ENCODE data around the gene SLC22A31.
"Not testable (repeated sequence)": the region's sequence is repeated elsewhere in the genome, so short reads cannot be mapped to it uniquely, and the experiment has no call there.

SLC22A31 gene

DNA sequence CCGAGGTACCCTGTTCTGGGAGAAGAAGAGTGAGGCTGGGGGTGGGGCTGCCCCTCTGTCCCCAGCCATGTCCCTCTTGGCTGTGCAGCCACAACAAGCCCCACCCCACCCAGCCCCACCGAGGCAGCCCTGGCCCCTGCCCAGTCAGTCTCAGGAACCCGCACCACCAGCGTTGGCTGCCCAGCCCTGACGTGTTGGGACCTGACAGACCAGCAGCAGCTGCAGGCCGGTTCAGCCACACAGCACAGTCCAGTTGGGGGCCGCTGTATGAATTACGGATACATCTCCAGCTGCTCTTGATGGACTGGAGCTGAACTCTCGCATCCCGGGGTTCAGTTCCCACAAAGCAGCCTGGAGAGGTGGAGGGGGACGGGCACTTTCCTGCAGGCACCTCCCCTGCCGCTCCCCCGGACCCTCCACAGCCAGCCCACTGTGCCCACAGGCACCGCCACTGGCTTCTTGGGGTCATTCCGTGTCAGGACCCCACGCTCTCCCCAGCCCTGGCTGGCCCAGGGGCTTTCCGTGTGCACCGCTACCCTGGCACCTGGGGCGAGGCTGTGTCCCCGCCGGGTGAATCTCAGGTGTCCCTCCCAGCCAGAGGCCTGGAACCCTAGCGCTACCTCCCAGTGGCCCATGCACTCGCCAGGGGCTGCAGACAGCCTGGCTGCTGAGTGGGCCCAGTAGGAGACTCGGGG is 21.7 kb downstream of the SLC22A31 start:
- DNase-seq: no peak

DNA sequence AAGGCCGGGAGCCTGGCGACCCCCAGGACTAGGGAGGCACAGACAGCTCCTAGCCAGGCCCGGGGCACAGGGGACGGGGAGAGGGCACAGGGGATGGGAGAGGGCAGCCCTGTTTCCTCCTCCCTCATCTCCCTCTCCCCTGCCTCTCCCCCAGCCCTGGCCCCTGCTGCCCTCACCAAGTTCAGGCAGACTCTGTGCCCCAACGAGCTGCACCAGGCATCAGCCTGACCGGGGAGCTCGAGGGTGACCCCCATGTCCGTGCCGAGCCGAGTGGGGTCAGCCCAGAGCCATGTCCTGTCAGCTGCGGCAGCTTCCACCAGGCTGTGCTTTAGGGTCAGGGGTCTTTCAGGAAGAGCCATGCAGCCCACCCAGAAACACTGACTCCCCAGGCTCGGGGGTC is 22.8 kb downstream of the SLC22A31 start:
- DNase-seq: no peak

DNA sequence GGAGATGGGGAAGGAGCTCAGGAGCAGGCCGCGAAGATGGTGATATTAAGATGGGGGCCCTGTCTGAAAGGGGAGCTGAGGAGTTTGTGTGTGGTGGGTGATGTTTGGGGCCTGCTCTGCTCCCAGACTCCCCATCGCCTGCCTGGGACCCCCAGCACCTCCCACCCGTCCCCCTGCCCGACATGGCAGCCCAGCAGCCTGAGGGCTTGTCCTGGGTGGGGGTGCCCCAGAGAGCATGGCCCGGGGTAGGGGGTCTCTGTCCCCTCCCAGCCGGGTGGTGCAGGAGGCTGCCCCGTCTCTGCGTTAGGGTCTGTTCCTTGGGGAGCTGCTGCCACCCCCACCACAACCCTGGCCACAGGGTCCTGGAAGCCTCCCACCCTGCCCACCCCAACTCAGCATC is 23.6 kb downstream of the SLC22A31 start:
- DNase-seq: no peak

DNA sequence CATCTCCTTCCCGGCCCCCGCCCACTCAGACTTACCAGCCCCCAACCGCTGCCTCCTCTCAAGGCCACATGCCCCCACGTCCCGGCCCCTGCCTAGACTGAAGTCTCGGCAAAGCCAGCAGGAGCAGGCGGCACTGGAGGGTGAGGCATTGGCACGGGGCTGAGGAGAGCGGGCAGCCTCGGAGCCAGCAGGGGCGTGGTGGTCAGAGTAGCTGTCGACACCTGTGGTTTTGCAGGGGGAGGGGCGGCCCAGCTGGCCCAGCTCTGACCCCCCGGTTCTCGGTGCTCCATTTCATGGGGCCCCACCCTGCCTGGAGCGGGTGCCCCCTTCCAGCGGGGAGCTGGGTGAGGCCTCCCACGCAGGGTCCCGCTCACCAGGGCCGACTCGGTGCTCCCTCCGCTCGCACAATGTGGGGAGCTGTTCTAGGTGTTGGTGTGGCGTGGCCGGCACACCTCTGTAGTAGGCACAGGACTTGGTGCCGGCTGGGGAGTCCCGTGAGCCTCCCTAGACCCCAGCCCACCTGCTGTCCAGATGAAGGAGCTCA is 24.1 kb downstream of the SLC22A31 start:
- DNase-seq: no peak

DNA sequence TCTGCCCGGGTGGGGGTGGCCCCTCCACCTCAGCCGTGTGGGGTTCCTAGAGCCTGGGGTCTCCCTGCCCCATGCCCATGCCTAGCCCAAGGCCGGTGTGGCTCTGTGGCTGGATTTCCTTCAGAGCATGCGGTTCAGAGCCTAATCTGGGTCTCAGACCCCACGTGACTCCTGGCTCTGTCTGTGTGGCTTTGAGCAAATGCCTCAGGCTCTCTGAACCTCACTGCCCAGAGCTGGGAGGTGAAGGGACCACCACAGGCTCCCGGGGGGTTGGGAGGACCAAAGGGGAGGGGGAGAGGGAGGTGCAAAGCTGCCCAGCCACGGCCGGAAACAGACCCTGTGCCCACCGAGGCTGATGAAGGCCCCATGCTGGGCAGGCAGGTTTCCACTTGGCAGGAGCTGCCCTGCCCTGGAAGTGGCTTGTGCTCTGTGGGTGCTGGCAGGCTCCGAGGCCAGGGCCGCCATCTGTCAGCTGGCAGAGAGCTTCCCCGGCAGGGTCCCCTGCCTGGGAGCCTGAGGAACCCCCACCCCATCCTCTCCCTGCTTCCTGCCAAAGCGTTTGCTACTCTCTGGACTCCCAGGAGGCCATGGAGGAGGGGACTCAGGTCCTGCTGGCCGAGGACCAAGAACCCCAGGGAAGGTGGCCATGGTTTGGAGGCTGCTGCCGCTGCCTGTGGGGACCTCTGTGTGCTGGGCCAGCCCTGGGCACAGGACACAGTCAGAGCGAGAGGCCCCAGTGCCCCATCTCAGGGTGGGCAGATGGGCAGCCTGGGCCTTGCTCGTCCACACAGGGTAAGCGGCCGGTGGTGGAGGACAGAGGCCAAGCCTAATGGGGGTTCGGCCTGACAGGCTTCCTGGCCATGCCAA is 24.8 kb downstream of the SLC22A31 start:
- no peak for DNase-seq

DNA sequence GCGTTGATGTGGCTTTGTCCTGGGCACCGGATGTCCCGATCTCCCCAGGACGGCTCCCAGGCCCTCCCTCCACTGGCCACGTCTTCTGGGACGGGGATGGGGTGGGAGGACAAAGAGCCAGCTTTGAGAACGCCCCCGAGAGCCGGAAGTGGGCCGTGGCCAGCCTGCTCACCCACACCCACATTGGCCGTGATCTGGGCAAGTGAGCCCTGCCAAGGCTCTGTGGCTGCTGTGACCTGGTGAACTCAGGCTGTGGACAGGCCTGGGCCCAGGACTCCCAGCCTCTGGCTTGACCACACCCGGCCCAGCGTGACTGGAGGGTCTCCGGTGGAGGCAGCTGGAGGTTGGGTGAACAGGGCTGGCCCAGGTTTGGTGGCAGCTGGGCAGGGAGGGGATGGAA is 25.5 kb downstream of the SLC22A31 start:
- DNase-seq: no peak

DNA sequence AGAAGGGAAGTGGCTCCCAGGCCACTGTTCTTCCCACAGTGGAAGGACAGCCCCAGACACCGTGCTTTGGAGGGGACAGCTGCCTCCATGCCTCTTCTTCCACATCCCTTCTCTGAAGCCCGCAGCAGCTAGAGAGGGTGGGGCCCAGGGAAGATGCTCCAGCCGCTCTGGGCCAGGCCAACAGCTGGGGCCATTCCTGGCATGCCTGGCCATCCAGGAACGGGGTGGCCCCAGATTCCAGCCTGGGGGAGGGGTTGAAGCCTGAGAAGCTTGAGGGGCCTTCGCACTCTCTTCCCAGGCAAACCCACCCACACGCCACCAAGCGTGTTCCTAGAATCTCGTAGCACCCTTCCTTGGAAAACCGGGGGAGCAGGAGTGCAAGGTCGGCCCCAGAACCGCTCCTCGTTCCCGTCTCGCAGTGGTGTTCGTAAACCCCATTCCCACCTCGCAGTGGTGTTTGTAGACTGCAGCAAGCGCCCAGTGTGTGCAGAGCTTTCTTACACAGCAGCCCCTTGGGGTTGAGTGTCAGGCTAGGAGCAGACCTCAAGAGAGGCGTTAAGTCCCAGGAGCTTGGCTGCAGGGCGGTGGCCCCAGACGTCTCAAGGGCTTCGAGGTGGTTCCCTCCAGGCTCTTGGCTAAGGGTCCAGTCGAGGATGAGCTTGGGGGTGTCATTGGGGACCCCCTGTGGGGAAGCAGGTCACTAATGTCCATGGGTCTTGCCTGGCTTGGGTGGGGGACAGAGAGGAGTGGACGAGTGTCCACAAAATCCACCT is 26.1 kb downstream of the SLC22A31 start:
- no peak for DNase-seq

DNA sequence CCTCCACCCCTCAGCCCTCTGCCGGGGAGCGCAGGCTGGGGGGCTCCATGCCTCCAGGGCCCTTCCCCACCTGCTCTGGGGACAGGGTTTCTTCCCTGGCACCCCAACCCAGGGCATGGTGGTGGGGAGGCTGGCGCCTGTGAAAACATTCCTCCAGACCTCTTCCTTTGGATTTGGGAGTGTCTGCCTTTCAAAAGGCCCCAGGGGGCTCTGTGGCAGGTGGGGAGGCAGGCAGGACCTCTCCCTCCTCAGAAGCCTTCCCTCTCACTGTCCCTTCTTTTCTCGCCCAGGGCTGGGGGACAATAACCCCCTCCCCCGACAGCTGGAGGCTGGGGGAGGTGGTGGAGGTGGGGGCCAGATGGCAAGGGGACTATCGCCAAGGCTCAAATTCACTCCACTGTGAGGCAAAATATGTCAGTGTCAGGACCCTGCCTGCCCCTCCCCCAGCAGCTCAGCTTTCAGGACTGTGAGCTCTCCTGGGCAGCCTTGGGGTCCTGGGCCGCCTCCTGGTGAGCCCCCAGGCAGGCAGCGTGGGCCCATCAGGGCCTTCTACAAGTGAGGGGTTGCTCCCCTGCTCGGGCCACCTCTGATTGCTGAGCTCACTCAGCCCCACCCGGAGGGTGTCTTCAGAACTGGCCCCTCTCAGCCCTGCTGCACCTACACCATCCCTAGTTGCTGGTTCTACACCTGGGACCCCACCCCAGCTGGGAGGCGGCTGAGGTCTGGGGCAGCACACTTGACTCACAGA is 27.0 kb downstream of the SLC22A31 start:
- no peak for DNase-seq

DNA sequence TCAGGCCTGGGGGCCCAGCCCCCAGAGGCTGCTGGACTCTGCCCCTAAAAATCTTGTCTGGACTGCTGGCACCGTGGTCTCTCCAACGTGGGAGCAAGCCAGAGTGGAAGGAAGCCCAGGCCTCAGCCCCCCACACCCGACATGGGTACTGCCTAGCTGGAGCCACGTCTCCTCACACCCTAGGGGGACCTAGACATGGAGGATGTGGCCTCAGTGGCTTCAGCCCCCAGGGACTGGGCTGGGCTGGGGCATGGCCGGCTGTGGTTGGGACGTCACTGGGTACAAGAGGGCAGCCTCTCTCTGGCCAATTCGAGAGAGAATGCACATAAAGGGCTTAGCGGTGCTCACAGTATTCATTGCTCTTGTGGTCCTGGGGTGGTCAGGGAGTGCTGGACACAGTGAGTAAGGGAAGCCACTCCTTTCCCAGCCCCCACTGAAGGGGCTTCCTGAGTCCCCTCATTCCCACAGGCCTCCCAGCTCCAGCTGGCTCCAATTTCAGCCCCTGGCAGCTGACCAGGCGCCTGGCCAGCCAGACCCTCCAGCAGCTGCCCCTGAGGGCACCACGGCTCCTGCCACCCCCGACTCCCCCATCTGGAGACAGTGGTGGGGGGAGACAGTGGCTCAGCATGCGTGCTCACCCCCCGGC is 27.7 kb downstream of the SLC22A31 start:
- DNase-seq: no peak

DNA sequence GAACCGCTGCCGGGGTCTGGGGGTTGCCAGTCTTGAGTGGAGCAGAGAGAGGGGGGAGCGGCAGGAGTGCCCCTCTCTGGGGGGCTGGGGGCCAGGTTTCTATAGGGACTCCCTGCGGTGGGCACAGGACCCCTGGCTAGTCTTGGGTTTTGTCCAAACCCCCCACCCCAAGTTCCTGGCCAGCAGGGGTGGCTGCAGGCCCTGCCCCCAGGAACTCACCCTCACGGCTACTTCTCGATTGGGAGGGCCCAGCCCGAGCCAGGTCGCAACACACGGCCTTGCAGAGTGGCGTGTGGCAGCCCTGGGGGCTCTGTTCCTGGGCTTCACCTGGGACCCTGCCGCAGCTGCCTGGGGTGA is 28.2 kb downstream of the SLC22A31 start:
- no peak for DNase-seq

DNA sequence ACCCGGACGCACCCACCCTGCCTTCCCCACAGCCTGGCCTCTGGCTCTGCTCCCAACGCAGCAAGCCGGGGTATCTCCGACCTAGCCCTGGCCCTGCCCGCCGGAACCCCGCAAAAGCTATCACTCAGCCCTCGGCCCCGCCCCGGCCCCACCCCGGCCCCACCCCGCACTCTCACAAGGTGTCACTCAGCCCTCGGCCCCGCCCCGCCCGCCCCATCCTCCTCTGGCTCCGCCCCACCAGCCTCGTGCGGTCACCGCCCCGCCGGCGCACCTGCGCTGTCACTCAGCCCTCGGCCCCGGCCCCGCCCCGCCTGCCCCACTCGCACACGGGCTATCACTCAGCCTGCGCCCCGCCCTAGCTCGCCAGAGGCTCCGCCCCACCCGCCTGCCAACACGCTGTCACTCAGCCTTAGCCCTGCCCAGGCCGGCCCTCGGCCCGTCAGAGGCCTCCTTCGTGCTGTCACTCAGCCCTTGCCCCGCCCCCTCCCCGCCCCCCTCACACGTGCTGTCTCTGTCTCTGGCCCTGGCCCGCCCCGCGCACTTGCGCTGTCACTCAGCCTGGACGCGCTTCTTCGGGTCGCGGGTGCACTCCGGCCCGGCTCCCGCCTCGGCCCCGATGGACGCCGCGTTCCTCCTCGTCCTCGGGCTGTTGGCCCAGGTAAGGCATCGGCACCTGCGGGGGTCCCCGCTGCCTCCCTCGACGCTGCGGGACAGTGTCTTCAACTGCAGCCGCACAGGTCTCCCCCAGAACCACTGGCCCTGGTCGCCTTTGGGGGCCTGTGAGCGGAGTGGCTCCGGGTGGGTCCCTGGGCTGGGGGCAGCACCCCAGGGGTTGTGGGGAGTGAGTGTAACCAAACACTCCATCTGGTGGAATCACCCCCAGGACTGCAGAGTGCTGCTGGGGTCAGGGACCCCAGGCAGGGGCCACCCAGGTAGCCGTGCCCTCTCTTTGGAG is 28.8 kb downstream of the SLC22A31 start, which contains the start of gene CDH15:
Gene CDH15 (plus strand): TSS at position 533 of the 955 bp plus-strand sequence. CDS start 84 bp downstream, at position 617.
- DNase-seq: peak; percentile 35 to 85

DNA sequence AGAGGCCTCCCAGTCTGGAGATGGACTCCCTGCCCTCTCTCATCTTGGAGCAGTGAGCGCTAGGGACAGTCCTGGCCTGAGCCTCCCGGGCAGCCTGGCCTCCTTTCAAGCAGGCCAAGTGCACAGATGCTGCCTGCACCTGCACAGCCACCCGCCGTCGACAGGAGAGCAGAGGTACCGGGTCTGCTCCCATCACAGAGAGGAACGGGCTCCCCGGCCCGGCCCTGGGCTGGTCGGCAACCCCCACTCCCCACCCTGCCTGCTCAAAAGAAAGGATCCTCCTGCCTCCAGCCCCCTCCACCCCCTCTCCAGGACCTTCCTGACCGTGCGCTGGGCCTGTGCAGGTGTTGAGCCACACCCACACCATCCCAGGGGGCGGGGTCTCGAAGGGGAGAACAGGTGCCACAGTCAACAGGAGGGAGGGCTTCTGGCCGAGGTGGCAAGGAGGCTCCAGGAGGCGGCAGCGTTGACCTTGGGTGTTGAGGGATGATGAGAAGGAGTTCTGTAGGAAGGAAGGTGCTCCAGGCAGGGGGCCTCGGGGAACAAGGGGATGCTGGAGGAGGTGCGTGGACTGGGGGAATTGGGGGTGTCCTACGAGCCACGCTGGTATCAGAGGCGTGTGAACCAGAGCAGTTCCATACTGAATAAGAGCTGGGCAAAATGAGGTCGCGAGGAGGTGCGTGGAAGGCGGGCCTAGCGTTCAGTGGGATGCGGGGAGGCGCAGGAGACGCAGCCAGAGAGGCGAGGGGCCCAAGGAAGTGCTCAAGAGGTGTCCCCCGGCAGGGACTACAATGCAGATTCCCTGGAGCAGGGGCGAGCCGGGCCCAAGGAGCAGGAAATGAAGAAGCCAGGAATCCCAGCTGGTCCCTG is 29.8 kb downstream of the SLC22A31 start:
- DNase-seq: no peak

DNA sequence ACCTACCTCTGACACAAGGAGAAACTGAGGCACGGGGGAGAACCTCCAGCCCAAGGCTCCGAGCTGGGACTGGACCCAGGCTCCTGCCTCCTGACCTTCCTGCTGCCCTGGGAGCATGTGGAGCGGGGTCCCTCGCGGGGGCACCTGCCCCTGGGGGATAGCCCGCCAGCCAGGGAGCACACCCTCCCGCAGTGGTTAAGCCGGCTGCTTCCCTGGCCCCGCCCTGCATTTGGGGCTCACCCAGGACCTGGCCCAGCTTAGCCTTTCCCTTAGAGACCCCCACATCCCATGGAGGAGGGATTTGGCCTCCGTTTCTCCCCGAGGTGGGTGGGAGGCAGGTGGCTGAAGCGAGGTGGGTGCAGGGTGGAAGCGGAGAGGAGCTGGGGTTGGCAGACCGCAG is 30.6 kb downstream of the SLC22A31 start:
- no peak for DNase-seq

DNA sequence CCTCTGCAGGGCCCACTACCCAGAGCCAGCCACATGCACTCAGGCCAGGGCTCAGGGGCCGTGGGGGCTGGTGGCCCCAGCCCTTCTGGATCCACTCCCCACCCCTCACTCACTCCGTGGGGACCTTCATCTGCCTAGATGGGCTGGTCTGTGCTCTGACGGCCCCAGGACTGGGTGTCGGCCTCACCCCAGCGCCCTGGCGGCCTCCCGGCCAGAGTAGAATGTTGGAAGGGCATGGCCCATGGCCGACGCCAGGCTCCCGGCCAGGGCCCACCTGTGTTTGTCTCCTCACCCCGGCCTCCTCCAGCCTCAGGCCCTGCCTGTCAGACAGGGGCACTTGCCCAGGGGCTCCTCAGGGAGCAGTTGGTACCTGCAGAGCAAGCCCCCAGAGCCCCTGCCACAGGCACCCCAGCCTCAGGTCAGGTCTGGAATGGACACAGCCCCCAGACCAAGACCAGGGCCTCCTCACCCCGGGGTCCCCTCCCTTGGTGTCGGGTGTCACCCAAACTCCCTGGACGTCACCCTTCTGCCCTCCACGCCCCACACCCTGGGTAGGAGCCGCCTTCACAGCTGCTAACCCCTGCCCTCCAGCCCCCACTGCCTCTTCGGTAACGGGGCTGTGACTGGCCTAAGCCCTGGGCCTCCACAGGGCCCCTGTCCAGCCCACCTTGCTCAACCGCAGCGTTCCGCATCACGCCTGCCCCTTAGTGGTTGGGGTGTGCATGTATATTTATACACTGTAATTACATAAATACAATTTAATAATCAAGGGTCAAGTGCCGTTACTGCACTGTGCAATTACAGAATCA is 31.8 kb downstream of the SLC22A31 start:
- no peak for DNase-seq

DNA sequence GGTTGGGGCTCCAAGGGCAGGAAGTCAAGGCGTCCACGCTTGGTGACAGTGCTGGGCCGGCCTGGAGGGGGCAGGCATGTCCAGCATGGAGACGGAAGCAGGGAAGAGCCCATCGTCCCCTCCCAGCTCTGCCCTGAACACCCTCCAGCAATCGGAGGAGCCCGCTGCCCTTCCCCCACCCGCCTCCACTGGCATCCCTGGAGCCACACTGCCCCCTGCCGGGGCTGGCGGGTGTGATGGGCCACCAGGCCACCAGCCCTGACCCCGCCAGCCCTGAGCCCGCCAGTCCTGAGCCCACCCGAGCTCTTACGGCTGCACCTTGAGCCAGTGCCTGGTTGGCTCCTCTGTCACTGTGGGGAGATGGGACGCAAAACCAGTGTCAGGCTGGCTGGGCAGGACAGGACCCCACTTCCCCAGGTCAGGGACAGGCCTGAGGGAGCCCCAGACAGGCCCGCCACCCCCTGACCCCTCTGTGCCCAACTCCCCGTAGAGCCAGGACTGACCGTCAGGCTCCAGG is 32.9 kb downstream of the SLC22A31 start:
- peak; percentile 68 to 73 for DNase-seq

DNA sequence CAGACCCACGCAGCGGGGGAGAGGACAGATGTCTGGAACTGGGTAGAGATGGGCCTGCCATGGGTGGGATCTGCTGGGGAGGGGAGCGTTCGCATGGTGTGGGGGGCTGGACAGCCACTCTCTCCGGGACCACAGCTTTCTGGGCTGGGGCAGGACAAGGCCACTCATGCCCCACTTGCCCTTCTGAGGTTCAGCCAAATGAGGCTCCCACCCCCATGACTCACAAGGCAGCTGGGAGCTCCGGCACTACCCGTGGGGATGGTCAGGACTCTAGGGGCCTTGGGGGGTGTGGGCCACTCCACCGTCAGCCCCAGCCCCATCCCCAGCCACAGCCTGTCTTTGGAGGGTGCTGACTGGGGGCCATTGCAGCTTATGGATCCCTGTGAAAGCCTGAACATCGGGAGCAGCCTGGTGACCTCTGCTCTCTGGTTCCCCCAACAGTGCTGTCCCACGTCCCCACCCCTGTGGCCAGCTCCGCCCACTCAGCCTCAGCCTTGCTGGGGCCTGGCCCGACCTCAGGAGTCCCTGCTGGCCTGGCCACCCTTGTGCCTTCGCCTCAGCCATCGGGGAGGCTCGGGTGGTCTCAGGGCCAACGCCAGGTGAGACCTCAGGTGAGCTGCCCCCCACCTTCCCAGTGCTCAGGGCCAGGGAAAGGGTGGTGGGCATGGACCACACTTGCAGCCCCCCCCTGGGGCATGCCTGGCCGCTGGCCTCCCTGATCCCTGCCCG is 33.5 kb downstream of the SLC22A31 start:
- DNase-seq: no peak

DNA sequence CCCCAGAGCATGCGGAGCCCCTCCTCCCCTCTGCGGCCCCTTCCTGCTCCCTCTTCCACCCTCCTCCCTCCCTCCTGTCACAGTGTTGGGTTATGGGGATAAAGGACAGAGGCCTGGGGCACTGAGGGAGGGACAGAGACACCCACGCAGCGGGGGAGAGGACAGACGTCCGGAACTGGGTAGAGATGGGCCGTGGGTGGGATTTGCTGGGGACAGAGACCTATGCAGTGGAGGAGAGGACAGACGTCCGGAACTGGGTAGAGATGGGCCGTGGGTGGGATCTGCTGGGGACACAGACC is 34.7 kb downstream of the SLC22A31 start:
- DNase-seq: not testable (repeated sequence)

Data from bone marrow (tissue), 2 donors.